ENCODE measurements around the gene ELOB. TPM values are rescaled to one million over a fixed set of nuclear protein-coding genes. Genes with fewer than 3 reads are reported as not detected.

The ELOB gene
- total RNA-seq, 2 donors from 2014 or later = 318 to 496 TPM

GRCh38 chr16:2822496-2822895 is 45.4 kb upstream of the ELOB start:
- WGBS = 62% methylated on average over 4 of the region's 4 CpGs
- Histone ChIP-seq H3K36me3 (no peaks in the 10 kb centered on the region), H3K9me3 (no peaks in the 10 kb centered on the region), H3K27me3 (replicated peaks; ENCODE audit: insufficient read depth) (no peaks in the 10 kb centered on the region), H3K4me3 (no peak overlapping the region), H3K4me1 (replicated peaks) (no peaks in the 10 kb centered on the region), H3K27ac (no peak overlapping the region)
- DNase-seq (ENCODE audit: low spot score) = no peak
- intact Hi-C loops (cut with DNase I) = no loop called here
- TF ChIP-seq CTCF (IDR thresholded peaks at IDR 0.05) (no peak), POLR2AphosphoS5 (IDR thresholded peaks at IDR 0.05) (no peak), POLR2A (IDR thresholded peaks at IDR 0.05) (no peak)

GRCh38 chr16:2822158-2822495 is 45.0 kb upstream of the ELOB start:
- Histone ChIP-seq H3K4me3 (no peak overlapping the region), H3K27ac (no peak overlapping the region), H3K36me3 (no peaks in the 10 kb centered on the region), H3K9me3 (no peaks in the 10 kb centered on the region), H3K27me3 (replicated peaks; ENCODE audit: insufficient read depth) (no peaks in the 10 kb centered on the region), H3K4me1 (replicated peaks) (no peaks in the 10 kb centered on the region)
- 79% methylated on average over 8 of the region's 8 CpGs for WGBS
- intact Hi-C loops (cut with DNase I) = no loop called here
- no peak for TF ChIP-seq POLR2AphosphoS5 (IDR thresholded peaks at IDR 0.05)
- TF ChIP-seq CTCF (IDR thresholded peaks at IDR 0.05) = no peak
- no peak for TF ChIP-seq POLR2A (IDR thresholded peaks at IDR 0.05)
- DNase-seq (ENCODE audit: low spot score) = no peak

- Histone ChIP-seq H3K4me1 (replicated peaks) (no peaks in the 10 kb centered on the region), H3K9me3 (no peaks in the 10 kb centered on the region), H3K27me3 (replicated peaks; ENCODE audit: insufficient read depth) (no peaks in the 10 kb centered on the region), H3K27ac (no peak overlapping the region), H3K36me3 (no peaks in the 10 kb centered on the region), H3K4me3 (no peak overlapping the region)
- intact Hi-C loops (cut with DNase I) = no loop called here
- DNase-seq (ENCODE audit: low spot score) = no peak
- 72% methylated on average over 9 of the region's 9 CpGs for WGBS
- TF ChIP-seq POLR2A (IDR thresholded peaks at IDR 0.05) = no peak
- no peak for TF ChIP-seq POLR2AphosphoS5 (IDR thresholded peaks at IDR 0.05)
- no peak for TF ChIP-seq CTCF (IDR thresholded peaks at IDR 0.05)
Observed at GRCh38 chr16:2821487-2822157, 44.5 kb upstream of the ELOB start.

- H3K4me1 ChIP-seq (replicated peaks) = no peaks in the 10 kb centered on the region
- intact Hi-C loops (cut with DNase I) = no loop called here
- no peak for DNase-seq (ENCODE audit: low spot score)
- no peak overlapping the region for H3K4me3 ChIP-seq
- H3K27me3 ChIP-seq (replicated peaks; ENCODE audit: insufficient read depth) = no peaks in the 10 kb centered on the region
- no peak overlapping the region for H3K27ac ChIP-seq
- no peaks in the 10 kb centered on the region for H3K36me3 ChIP-seq
- 80% methylated on average over 14 of the region's 14 CpGs for WGBS
- no peak for TF ChIP-seq POLR2AphosphoS5 (IDR thresholded peaks at IDR 0.05)
- no peaks in the 10 kb centered on the region for H3K9me3 ChIP-seq
Observed at GRCh38 chr16:2820836-2821486, 43.9 kb upstream of the ELOB start.

- Histone ChIP-seq H3K4me3 (no peak overlapping the region), H3K36me3 (no peaks in the 10 kb centered on the region), H3K4me1 (replicated peaks) (no peaks in the 10 kb centered on the region), H3K9me3 (no peaks in the 10 kb centered on the region), H3K27me3 (replicated peaks; ENCODE audit: insufficient read depth) (no peaks in the 10 kb centered on the region), H3K27ac (no peak overlapping the region)
- intact Hi-C loops (cut with DNase I) = no loop called here
- no peak for DNase-seq (ENCODE audit: low spot score)
- WGBS = 72% methylated on average over 15 of the region's 17 CpGs
- no peak for TF ChIP-seq POLR2A (IDR thresholded peaks at IDR 0.05)
- no peak for TF ChIP-seq POLR2AphosphoS5 (IDR thresholded peaks at IDR 0.05)
- no peak for TF ChIP-seq CTCF (IDR thresholded peaks at IDR 0.05)
Observed at GRCh38 chr16:2819939-2820835, 43.1 kb upstream of the ELOB start.
